Omental fat pad (tissue), 4 donors: ENCODE data around the gene SLC46A2. TPM values are rescaled to one million over a fixed set of nuclear protein-coding genes. Genes with fewer than 3 reads are reported as not detected.

Source experiments
- ATAC-seq: fragments of 150-250 bp; one replicate; pipeline ENCODE4 v1.9.1; 2016; ENCODE audit warnings: mild to moderate bottlenecking, moderate library complexity; ENCODE audit not compliant: low FRiP score
- DNase-seq: peaks from one replicate; pipeline ENCODE4 v3.0.0-alpha.2; 2019; ENCODE audit warnings: low spot score
- CTCF ChIP-seq, 3 donors: fragments of 450-650 bp; IDR thresholded peaks; one replicate each; pipeline ENCODE4 v1.5.1; 2016 to 2017; ENCODE audit warnings: antibody characterized with exemption in 3 of 3, mild to moderate bottlenecking in 3 of 3, moderate library complexity in 2 of 3
- total RNA-seq, 4 donors: library from RNA; depleted of rRNA; stranded (reverse); fragments of >200 nt; gene quantifications; one replicate each; pipeline ENCODE4 v1.1.0, GENCODE V29; 2016

SLC46A2 gene
- total RNA-seq, 4 donors from 2014 or later, result 0.36 to 1.3 TPM; not detected in 2

- ATAC-seq (no peak), DNase-seq (no peak)
- TF ChIP-seq CTCF (IDR thresholded peaks at IDR 0.05), result no peak
These were observed 11.9 kb downstream of the SLC46A2 start for GRCh38 chr9:112878752-112879151.

- no peak for DNase-seq
- no peak for TF ChIP-seq CTCF (IDR thresholded peaks at IDR 0.05)
- ATAC-seq, result no peak
These were observed 16.8 kb downstream of the SLC46A2 start for GRCh38 chr9:112873773-112874405.

GRCh38 chr9:112872019-112872418 lies 18.7 kb downstream of the SLC46A2 start:
- DNase-seq (no peak), ATAC-seq (no peak)
- TF ChIP-seq CTCF (IDR thresholded peaks at IDR 0.05), result no peak

- ATAC-seq (no peak), DNase-seq (no peak)
- TF ChIP-seq CTCF (IDR thresholded peaks at IDR 0.05), result no peak
These were observed 20.1 kb downstream of the SLC46A2 start for GRCh38 chr9:112870556-112870955.

GRCh38 chr9:112869917-112870316 lies 20.8 kb downstream of the SLC46A2 start:
- no peak for TF ChIP-seq CTCF (IDR thresholded peaks at IDR 0.05)
- DNase-seq (no peak), ATAC-seq (no peak)

GRCh38 chr9:112869041-112869529 lies 21.6 kb downstream of the SLC46A2 start:
- TF ChIP-seq CTCF (IDR thresholded peaks at IDR 0.05), result no peak
- DNase-seq (no peak), ATAC-seq (no peak)

GRCh38 chr9:112868461-112868860 lies 22.2 kb downstream of the SLC46A2 start:
- ATAC-seq, result no peak
- no peak for TF ChIP-seq CTCF (IDR thresholded peaks at IDR 0.05)
- no peak for DNase-seq
